Ishikawa (cell line): ENCODE data around the gene NMU.

ENCODE experiments used
- TCF12 ChIP-seq: IDR thresholded peaks from 2 replicates; pipeline ENCODE4 v1.6.1; 2012; ENCODE audit warnings: low read depth
- TF ChIP-seq, protein P1 (sequence below): IDR thresholded peaks from 2 replicates; pipeline ENCODE4 v1.6.1; 2012

- no peak for TF ChIP-seq TCF12
- TF ChIP-seq, protein P1, sequence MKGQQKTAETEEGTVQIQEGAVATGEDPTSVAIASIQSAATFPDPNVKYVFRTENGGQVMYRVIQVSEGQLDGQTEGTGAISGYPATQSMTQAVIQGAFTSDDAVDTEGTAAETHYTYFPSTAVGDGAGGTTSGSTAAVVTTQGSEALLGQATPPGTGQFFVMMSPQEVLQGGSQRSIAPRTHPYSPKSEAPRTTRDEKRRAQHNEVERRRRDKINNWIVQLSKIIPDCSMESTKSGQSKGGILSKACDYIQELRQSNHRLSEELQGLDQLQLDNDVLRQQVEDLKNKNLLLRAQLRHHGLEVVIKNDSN: no peak
Observed at GRCh38 chr4:55553441-55554201, 82.5 kb downstream of the NMU start.
